Measurements from ENCODE around the gene ADRA1B.
"Not testable (repeated sequence)": the region's sequence is repeated elsewhere in the genome, so short reads cannot be mapped to it uniquely, and the experiment has no call there.

ADRA1B gene

DNA sequence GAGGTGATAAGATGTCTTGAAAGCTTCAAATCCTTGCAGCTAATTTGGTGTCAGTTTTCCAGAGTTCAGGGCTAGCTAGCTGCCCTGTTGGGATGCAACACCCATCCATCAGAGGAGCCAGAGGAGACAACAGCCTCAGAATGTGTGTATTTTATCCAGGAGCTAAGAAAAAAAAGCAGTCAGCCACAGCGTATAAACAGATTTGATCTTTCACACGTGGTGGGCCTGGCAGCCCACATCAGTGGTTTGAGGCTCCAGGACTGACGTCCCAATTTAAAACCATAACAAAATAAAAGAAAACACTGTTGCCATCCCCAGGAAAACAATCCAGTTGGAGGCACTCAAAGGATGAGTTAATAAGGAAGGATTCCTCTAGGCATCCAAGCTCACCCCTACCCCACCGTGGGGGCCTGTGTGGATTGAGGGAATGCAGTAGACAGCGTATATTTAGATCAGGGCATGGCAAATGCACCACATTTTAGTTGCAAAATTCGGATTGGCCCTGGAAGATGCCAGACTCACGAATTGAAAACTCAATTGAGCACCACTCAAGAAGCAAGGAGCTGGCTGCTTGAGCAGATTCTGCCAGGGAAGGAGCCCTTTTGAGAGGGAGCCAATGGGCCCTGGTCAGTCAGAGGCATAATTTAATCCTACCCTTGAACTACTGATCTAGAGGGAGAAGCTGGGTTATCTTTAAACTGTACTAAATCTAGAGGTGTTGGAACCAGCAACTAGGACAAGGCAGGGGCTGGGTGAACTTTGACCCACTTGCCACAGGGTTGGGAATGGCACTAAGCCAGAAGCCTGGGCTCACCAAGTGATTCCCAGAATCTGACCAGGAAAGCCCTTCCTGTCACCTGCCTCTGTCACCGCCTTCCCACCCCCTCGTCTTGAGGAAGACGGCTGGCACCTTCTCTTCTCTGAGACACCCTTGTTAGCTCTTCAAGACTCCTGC lies 17.5 kb downstream of the ADRA1B start:
- no peak for DNase-seq

DNA sequence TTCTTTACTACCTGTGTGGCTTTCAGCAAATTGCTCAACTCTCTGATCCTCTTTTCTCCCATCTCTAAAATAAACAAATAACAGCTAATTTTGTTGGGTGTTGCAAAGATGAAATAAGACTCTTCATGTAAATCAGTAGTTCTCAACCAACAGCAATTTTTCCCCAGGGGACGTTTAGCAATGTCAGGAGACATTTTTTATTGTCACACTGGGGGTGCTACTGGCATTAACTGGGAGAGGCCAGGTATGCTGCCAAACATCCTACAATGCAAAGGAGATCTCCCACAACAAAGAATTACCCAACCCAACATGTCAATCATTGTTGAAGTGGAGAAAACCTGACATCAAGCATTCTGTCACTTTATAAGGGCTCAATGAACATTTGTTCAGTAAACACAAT lies 19.7 kb downstream of the ADRA1B start:
- DNase-seq: no peak

DNA sequence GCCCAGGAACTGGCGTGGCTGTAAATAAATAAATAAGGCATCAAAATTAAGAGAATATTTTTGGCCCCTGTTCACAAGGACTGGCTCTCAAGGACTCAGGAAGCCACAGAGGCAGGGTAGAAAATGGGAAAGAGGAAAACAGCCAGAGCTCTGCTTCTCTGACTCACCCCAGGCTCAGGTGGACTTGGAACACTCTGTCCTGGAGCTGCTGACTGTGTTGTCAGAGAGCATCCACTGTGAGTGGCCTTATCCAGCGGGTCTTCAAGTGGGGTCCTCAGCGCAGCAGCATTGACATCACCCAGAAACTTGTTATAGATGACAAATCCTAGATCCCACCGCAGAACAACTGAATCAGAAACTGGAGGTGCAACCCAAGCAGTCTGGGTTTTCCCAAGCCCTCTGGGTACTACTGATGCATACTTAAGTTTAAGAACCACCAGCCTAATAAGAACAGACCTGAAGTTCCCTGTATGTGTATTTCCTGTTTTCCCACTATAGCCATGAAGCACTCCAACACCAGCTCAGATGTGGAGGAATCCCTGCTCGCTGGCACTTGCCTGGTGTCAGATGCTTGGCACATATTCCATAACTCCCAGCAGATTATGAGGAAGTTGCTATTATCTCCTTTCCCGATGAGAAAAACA lies 20.5 kb downstream of the ADRA1B start:
- DNase-seq: no peak

DNA sequence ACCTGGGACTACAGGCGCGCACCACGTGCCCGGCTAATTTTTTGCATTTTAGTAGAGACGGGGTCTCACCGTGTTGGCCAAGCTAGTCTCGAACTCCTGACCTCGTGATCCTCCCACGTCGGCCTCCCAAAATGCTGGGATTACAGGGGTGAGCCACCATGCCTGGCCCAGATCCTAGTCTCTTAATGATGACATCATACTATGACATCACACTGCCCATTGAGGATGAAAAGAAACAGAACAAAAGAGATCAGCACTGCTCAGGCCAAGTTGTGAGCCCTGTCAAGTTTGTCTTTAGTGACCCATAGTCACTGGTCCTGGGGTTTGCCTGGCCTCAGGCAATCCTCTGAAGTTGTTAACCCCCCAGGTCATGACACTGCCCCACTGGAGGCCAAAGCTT lies 21.3 kb downstream of the ADRA1B start:
- DNase-seq: no peak

DNA sequence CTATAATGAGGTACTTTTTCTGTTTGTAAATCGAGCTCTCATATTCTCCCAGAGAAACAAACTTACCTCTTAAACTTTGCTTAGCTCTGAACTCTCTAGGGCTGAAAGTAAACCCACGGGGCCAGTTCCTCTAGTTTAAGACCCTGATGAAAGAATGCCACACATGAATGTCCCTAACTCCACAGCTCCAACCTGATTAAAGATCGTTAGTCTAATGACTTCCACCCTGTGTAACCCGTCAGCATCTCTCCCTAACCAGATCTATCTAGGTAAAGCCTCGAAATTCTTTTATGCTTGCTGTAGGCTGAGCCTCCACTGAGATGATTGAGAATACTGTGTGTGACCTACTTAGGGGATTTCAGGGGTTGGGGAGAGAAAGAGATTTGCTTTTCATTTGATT lies 27.0 kb downstream of the ADRA1B start:
- DNase-seq: no peak

DNA sequence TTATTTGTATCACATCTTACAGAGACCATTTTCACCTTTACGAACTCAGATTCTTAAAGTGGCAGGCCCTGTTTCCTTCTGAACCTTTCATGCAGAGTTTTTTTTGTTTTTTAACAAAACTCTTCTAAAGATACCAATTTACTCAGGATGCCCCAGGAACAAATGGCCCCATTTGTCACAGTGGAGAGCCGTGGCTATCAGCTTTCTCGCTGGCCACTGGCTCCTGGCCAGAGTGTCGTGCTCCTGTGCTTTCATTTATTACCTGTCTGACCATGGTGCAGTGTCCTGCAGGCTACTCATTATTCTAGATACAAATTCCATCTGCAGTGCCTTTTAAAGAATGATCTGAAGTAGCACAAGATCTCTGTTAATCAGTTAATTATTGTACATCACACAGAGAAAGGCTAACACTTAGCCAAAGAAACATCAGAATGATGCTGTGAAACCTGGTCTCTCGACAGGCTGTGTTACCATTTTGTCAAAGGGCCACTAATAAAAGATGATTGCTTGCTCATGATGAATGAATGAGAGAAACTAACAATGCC lies 27.8 kb downstream of the ADRA1B start:
- no peak for DNase-seq

DNA sequence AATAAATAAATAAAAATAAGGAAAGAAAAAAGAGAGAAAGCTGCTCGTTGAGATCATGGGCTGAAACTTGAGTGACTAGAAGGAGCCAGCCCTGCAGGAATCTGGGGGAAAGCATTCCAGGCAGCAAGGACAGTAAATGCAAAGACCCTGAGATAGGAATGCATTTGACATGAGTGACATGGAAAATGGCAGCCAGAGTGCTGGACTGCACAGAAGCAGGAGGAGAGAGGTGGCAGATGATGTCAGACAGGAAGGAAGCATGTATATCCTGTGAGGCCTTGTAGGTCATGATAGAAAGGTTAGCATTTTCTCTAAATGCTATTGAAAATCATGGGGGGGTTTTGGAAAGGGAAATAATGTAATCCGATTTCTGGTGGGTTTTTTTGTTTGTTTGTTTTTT lies 29.1 kb downstream of the ADRA1B start:
- no peak for DNase-seq

DNA sequence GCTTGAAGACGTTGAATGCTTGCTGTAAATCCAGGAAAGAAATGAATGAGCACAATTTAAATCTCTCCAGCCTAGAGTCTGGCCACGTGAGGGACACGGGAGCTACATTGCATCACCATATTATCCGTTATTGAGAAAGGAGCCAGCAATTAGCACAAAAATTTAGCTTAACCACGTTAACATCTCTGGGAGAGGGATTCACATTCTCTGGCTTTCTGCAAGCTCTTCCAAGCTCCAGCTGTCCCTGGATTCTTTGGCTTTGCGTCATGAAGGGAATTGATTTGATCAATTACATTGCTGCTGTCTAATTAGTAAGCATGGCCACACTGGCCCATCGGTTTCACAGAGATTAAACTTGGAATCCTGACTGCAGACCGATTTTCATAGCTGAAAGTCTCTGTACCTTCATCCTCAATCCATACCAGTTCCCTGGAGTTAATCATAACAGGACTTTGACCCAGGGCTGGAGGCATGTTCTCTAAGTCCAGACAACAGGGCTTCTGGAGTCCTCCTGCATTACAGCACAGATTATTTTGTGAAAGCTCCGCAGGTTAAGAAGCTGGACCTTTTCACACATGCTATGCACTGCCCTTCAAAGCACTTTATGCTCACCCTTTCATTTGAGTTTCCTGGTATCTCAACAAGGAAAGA lies 31.6 kb downstream of the ADRA1B start:
- DNase-seq: no peak

DNA sequence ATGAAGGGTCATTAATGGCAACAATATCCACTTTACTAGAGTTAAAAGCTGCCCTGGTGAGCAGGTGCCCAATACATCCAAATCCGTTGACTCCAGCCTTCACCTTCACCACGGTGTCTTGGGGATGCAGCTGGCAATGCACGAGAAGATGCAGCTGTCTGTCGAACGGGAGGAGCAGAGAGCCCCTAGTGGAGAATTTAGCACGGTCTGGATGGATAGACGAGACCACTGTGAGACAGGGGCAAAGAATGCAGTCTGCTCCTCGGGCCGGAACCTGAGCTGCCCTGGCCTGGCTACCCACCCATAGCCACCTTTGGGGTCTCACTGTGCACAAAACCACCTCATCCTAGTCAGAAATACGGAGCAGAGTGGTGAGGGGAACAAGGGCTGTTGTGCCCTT lies 35.1 kb downstream of the ADRA1B start:
- DNase-seq: no peak

DNA sequence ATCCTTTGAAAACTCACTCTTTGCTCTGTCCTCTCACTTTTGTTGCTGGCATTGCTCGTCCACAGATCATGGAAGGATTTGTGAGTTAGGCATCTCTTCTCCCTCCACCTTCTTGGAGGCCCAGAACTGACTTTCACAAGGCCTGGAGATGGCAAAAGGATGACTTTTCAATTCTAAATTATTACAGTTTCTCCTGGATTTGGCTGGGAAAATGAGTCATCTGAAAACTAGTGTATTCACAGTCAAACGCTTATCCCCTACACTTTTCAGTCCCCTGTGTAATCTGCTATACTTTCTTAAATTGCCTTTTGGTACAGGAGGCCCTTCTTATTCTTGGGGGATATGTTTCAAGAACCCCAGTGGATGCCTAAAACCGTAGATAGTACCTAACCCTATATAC lies 35.6 kb downstream of the ADRA1B start:
- no peak for DNase-seq

DNA sequence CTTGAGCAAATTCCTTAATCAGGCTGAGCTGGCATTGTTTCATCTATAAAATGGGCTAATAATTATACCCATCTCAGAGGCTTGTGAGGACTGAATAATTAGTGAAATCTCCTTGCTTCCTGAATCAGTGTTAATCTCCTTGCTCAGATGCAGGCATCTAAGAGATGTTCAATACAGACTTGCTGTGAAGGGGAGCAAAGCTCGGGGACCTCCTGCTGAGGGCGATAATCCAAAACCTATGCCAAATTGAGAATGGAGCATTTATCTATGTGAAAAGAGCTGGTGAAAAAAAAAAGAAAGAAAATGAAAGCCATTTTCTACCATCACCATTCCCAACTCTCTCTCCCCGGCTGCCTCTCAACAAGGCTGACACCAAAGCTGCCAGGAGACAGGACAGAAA lies 37.3 kb downstream of the ADRA1B start:
- DNase-seq: no peak

DNA sequence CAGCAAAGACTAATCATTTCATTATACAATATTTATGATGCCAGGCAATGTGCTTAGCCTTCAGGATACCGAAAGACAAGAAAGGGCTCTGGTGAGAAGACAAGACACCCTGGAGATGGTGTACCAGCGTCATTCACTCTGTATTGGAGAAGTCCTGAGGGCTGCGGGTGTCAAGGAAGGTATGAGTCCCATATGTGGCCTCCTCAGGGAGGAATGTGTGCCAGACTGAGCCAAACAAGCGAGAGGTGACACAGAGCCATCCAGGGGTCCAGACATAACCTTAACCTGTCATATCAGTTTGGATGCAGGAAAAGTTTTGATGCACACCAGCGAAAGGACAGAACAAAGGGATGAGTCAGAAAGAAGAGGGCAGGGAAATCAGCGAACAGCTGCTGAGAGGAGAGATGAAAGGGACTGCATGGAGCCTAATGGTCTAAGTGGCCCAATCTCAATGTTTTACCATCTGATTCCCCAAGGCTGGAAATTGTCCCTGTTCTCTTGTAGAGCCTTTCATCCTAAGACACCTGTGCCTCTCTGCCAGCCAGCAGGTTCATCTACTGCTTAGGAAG lies 38.9 kb downstream of the ADRA1B start:
- DNase-seq: no peak

DNA sequence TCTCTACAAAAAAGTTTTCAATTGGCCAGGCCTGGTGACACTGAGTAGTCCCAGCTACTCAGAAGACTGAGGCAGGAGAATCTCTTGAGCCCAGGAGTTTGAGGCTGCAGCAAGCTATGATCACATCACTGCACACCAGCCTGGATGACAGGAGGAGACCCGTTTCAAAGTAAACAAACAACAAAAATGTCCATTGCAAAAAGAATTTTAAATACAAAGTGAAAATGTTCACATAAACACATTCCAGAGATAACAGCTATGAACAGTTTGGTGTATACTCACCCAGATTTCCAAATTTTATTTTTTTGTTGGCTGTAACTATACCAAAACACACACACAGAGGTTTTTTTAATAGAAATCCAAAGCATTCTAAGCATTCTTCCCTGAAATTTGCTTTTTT lies 39.8 kb downstream of the ADRA1B start:
- no peak for DNase-seq

DNA sequence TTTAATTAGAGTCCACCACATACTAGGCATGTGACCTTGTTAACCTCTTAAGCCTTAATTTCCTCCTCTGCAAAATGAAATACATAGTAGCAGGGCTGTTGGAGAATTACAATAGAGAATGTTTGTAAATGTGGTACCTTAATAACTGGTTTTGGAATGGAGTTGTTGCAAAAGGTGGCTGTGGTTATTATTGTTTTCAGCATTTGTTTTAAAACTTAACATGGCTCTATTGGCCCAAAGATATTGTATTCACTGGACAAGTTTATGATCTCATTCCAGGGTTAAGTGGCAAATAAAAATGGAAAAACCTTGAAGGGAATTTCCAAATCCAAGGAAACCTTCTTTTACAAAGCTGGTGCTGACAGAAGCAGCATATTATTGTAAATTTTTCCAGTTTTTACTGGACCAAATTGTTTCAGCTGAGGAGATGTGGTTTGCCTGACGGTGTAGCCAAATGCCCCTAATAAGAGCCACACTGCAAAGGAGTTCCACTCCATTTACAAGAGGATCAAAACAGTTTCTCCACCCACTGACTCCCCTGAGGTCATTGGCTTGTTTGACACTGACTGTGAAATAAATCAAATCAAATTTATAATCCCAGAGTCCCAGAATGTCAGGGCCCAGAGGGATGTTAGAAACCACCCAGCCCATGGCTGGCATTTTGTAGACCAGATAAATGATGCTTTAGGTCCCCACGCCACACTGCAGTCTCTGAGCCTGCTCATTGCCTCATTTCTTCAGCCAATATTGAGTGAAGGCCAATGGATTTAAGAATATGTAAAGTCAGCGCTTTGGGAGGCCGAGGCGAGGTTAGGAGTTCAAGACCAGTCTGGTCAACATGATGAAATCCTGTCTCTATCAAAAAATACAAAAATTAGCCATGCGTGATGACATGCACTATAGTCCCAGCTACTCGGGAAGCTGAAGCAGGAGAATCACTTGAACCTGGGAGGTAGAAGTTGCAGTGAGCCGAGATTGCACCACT lies 45.2 kb downstream of the ADRA1B start:
- DNase-seq: no peak

DNA sequence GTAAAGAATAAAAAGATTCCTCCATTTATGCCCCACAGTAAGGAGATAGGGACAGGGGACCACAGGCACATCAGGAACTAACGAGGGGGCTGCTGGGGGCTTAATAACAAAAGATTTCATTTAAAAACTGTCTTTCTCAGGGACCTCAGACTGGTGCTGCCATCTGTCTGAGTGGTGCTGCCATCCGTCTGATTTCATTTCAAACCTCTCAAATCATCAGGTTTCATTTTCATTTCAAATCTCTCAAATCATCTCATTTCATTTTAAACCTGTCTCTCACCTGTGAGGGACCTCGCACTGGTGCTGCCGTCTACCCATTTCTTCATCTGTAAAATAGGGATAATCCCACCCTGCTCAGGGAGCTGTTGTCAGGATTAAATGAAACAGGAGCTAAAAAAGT lies 45.9 kb downstream of the ADRA1B start:
- DNase-seq: no peak

DNA sequence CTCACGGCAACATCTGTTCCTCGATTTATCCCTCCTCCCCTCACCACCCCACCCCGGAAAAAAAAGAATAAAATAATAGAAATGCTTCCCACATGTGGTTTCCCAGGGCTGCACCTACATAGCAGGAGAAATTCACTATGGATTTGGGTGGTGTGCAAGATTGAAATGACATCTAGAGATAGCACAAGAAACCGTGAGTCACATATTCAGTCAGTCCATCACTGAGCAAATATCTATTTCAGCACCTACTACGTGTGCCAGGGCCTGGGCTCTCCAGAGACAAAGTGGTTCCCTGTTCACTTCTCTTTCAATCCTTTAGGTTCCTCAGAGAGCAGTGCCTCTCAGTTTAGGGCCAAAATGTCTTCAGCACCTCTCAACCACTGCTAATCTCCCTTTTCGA lies 47.7 kb downstream of the ADRA1B start:
- no peak for DNase-seq

DNA sequence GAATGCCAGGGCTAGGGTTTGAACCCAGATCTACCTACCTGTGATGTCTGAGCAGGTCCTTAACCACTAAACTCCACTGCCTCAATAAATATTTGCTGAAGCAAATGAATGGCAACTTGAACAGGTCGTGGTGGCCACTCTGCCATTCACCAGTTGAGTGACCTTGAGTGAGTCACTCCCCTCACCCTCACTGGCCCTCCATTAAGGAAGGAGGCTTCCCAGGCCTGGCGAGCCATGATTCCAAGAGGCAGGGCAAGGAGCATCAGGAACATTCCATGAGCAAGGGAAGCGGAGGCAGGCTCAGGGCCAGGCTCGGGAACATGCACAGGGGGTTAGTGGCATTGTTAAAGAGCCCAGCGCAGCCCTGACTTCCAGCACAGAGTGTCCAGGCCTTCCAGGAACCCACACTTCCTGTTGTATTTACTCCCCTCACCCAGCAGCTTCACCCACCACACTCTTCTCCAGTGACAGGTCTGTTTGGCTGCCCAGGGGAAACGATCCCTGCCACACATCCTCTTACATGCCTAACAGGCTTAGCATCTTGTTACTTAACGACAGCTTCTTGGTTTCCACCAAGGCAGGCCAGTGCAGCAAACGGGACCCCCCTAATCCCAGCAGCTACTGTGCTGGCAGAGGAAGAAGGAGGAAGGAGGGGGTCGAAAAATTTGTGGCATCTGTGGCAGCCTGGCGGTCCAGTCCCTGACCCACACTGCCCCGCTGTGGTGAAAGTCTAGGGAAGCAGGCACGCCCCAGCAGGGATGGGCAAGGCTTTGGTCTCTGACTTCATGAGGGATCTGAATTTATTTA lies 49.0 kb downstream of the ADRA1B start:
- DNase-seq: peak; percentile 36 to 41

DNA sequence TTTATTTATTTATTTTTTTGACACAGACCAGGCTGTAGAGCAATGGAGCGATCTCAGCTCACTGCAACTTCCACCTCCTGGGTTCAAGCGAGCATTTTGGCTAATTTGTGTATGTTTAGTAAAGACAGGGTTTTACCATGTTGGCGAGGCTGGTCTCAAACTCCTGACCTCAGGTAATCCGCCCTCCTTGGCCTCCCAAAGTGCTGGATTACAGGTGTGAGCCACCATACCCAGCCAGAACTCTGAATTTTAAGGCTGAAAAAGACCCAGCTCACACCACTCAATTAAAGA lies 49.5 kb downstream of the ADRA1B start:
- DNase-seq: not testable (repeated sequence)

DNA sequence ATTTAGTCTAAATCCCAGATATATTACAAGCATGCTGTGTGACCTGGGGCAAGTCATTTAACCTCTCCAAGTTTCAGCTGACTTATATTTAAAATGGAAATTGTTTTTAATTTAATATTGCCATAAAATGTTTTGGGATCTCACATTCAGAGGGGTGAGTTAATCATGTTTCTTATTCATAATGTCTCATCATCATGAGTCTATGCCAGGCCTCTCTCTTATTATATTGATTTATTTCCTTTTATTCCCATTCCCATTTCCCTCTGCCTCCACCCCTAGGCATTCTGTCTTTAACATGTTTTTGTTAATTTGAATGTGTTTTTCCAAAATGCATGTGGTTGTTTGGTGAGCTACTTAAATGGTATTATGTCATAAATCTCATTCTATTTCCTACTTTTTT lies 53.7 kb downstream of the ADRA1B start:
- no peak for DNase-seq

DNA sequence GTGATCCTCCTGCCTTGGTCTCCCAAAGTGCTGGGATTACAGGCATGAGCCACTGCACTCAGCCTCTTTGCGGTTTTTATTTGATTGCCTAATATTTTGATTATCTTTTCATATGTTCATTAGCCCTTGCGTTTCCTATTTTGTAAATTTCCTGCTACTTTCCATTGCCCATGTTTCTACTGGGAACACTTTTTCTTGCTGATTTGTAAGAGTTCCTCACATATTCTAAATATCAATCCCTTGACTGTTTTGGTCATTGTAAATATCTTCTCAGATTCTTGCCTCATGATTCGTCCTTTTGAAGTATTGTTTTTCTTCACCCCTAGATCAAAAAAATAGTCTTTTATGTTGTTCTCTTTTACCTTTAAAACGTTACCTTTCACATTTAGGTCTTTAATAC lies 54.8 kb downstream of the ADRA1B start:
- no peak for DNase-seq

DNA sequence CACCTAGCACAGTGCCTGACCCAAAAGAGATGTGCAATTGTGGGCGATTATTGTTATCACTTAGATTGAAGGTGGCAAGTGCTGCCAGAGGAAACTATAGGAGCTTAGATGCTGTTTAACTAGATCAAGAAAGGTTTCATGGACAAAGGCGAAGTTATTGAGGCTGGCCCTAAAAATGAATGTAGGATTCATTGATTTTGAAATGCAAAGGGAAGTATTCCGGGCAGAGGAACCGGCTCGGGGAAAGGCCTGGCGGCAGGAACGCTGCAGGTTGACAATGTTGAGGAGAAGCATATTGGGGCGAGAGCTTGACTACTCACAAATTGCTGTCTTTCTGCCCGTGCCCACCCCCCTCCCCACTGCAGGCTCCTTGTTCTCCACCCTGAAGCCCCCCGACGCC lies 55.2 kb downstream of the ADRA1B start:
- no peak for DNase-seq
